ENCODE measurements around the gene CCDC43.
A peak's percentile ranks its signal among the peaks of the same experiment; 100 is the strongest.
"Not testable (repeated sequence)": the region's sequence is repeated elsewhere in the genome, so short reads cannot be mapped to it uniquely, and the experiment has no call there.

CCDC43 gene

GRCh38 chr17:44666006-44666405 is 23.6 kb downstream of the CCDC43 start:
- no peak for DNase-seq

GRCh38 chr17:44664867-44665266 is 24.7 kb downstream of the CCDC43 start:
- DNase-seq: no peak

GRCh38 chr17:44663095-44663494 is 26.5 kb downstream of the CCDC43 start:
- DNase-seq: no peak

DNA sequence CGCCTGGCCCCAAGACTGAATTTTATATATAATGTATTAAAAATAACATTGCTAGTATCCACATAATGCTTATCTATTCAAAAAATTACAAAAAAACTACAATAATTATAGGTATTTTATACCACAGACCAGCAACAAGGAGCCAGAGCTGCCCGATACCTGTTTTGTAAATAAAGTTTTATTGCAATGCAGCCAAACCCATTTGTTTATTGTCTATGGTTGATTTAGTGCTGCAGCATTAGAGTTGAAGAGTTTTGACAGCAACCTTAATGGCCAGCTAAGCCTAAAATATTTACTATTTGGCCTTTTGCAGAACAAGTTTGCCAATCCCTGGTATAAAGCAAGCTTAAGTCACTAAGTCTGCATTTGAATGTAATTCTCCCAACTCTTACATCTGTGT is 27.7 kb downstream of the CCDC43 start:
- no peak for DNase-seq

- DNase-seq: peak; percentile 16 to 27
These were observed 33.4 kb downstream of the CCDC43 start, which contains the start of gene MEIOC for GRCh38 chr17:44655983-44656710. Gene MEIOC, plus strand, starts transcription at chr17:44656468. Its CDS starts 146 bp downstream, at chr17:44656614.

- DNase-seq: no peak
These were observed 35.6 kb downstream of the CCDC43 start for GRCh38 chr17:44653954-44654353.

DNA sequence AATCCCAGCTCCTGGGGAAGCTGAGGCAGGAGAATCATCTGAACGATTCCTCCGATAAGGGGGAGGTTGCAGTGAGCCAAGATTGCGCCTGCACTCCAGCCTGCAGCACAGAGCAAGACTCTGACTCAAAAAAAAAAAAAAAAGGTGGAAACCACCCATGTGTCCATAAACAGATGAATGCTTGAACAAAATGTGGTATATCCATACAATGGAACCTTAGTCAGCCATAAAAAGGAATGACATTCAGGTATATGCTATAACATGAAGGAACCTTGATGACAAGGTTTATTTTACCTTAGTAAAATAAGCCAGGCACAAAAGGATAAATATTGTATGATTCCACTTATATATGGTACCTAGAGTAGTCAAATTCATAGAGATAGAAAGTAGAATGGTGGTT is 36.2 kb downstream of the CCDC43 start:
- DNase-seq: no peak

DNA sequence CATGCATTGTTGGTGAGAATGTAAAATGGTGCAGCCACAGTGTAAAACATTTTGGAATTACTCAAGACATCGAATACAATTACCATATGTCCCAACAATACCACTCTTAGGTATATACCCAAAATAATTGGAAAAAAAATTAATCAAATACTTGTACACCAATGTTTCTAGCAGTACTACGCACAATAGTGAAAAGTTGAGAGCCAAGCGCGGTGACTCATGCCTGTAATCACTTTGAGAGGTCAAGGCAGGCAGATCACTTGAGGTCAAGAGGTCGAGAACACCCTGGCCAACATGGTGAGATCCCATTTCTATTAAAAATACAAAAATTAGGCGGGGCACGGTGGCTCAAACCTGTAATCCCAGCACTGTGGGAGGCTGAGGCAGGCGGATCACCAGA is 36.8 kb downstream of the CCDC43 start:
- DNase-seq: no peak

DNA sequence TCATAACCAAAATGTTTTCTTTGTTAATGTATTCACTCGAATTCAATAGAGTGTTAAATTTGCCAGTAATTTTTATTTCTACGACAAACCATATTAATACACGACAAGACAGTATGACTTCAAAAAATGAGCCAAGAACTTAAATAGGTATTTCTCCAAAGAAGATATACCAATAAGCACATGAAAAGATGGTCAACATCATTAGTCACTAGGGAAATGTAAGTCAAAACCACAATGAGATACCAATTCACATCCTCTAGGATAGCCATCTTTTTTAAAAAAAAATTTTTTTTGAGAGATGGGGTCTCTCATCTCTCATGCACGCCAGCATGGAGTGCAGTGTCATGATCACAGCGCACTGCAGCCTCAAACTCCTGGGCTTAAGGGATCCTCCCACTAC is 38.3 kb downstream of the CCDC43 start:
- no peak for DNase-seq

DNA sequence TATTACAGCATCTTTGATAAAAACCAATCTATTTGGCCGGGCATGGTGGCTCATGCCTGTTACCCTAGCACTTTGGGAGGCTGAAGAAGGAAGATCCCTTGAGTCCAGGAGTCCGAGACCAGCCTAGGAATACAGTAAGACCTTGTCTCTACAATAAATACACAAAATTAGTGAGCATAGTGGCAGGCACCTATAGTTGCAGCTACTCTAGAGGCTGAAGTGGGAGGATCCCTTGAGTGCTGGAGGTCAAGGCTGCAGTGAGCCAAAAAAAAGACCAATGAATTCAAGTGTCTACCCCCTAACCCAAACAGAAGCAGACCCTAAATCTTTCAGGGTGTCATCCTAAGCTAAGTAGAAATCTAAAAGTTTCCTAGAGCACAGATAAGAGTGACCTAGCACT is 40.6 kb downstream of the CCDC43 start:
- DNase-seq: no peak

DNA sequence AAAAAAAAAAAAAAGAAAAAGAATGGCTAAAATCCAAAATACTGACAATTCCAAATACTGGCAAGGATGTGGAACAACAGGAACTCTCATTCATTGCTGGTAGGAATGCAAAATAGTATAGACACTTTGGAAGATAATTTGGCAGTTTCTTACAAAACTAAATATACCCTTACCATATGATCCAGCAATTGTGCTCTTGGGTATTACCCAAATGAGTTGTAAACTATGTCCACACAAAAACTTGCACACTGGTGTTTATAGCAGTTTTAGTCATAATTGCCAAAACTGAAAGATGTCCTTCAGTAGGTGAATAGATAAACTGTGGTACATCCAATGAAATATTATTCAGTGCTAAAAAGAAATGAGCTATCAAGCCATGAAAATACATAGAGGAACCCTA is 41.8 kb downstream of the CCDC43 start:
- DNase-seq: no peak

DNA sequence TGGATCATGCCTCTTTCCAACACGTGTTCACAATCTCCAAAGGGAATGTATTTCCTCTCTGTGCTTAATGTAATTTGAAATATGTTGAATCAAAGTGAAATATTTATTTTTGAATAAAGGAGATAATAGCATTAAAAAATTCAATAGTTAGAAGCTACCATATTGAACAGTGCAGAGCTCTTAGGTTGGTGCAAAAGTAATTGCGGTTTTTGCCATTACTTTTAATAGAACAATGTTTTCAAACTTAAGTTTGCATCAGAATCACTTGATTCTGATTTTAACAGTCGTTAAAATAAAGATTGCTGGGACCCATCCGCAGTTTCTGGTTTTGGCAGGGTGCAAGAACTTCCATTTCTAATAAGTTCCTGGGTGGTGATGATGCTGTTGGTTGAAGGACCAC is 43.3 kb downstream of the CCDC43 start:
- DNase-seq: no peak

GRCh38 chr17:44645341-44645740 is 44.2 kb downstream of the CCDC43 start:
- no peak for DNase-seq

GRCh38 chr17:44642834-44643233 is 46.7 kb downstream of the CCDC43 start:
- DNase-seq: no peak

- DNase-seq: no peak
These were observed 52.5 kb downstream of the CCDC43 start for GRCh38 chr17:44637066-44637465.

DNA sequence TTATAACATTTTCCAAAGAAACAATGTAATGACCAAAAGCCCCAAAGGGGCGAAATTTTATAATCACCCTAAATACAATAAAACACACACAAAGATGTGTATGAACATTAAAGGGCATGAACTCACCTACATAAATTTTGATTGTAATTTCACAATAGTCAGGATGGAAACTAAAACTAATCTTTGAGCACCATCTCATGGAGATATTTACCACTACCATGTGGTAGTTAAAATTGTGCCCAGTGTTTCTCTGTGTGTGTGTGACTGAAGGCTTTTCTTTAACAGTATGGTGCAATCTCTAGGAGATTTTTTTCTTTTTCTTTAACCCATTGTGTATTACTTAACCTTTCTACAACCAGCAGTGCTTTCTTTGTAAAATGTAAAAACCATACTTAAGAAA is 53.0 kb downstream of the CCDC43 start:
- DNase-seq: peak; percentile 34 to 58

DNA sequence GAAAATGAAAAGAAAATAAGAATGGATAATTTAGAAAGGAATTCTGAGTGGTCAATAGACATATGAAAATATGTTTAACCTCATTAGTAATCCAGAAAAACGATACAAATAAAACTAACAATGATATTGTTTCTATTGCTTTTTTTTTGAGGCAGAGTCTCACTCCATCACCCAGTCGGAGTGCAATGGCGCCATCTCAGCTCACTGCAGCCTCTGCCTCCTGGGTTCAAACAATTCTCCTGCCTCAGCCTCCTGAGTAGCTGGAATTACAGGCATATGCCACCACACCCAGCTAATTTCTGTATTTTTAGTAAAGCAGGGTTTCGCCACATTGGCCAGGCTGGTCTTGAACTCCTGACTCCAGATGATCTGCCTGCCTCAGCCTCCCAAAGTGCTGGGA is 55.2 kb downstream of the CCDC43 start:
- DNase-seq: not testable (repeated sequence)

DNA sequence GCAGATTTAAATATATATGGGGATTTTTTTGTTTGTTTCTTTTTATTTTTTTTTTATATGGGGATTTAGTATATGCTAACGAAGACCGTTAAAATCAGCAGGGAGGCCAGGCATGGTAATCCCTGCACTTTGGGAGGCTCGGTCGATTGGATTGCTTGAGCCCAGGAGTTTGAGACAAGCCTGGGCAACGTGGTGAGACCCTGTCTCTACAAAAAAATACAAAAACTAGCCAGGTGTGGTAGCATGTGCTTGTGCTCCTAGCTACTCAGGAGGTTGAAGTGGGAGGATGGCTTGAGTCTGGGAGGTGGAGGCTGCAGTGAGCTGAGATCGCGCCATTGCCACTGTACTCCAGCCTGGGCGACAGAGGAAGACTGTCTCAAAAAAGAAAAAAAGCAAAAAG is 55.6 kb downstream of the CCDC43 start:
- no peak for DNase-seq

- DNase-seq: no peak
These were observed 58.9 kb downstream of the CCDC43 start for GRCh38 chr17:44630703-44631102.

DNA sequence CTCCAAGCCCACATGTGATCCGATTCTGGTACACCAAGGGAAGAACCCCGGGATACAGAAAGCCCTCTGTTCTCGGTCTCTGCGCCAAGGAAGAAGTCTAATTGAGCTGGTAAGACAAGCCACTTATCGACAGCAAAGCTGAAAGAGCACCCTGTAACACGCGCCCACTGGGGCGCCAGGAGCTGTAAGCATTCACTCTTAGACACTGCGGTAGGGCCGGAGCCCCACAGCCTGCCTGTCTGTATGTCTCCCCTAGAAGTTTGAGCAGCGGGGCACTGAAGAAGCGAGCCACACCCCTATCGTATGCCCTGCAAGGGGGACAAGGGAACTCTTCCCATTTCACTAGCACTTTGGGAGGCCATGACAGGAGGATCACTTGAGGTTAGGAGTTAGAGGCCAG is 60.3 kb downstream of the CCDC43 start:
- DNase-seq: no peak

DNA sequence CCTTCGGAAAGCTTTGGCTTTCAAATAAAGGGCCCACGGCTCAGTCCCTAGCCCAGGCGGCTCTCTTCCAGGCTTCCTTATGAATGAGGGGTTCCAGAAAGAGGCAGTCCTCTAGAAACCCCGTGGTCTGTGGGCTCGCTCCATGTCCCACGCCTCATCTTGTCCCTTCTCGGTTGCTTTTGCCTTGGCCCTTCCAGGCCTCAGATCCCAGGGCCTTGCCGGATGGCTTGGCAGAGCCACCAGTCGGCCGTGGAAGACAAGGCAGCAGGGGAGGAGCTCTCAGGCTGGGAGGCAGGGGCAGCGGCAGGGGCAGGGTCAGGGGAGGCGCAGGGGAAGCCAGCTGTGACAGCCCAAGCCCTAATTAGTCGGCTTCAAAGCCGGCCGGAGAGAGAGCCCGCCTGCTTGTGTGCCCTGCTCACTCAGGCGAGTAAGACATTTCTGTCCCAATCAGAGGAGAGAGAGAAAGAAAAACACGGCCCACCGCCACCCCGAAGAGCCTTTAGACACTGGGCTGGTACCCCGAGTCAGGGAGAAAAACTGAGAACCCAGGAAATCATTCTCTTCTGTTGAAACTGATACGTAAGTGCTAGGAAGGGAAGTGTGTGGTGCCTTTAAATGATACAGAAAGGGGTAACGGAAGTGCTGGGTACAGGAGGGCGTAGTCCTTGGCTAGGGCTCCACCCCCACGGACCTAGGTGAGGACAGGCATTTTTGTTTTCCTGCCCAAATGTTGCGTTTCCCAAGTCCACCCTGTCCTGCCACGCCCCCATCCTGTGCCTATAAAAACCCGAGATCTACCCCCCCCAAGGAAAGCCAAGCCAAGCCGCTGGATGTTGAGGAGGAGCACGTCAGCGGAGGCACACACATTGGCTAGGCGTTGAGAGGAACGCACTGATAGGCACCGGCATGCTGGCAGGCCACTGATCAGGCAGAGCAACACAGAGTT is 61.1 kb downstream of the CCDC43 start:
- DNase-seq: peak; percentile 41 to 67

- no peak for DNase-seq
These were observed 61.9 kb downstream of the CCDC43 start for GRCh38 chr17:44627513-44628242.
